Activated CD8-positive, alpha-beta memory T cell treated with anti-CD3 and anti-CD28 coated beads for 48 hours (primary cell): ENCODE results near the gene DYNLL1.
"Not testable (repeated sequence)": the region's sequence is repeated elsewhere in the genome, so short reads cannot be mapped to it uniquely, and the experiment has no call there.

ENCODE experiments used
- DNase-seq, 3 experiments: peaks; one replicate each; pipeline ENCODE4 v3.0.0-alpha.2; 2020; ENCODE audit warnings: low read depth in 2 of 3, low spot score in 2 of 3

Gene DYNLL1

DNA sequence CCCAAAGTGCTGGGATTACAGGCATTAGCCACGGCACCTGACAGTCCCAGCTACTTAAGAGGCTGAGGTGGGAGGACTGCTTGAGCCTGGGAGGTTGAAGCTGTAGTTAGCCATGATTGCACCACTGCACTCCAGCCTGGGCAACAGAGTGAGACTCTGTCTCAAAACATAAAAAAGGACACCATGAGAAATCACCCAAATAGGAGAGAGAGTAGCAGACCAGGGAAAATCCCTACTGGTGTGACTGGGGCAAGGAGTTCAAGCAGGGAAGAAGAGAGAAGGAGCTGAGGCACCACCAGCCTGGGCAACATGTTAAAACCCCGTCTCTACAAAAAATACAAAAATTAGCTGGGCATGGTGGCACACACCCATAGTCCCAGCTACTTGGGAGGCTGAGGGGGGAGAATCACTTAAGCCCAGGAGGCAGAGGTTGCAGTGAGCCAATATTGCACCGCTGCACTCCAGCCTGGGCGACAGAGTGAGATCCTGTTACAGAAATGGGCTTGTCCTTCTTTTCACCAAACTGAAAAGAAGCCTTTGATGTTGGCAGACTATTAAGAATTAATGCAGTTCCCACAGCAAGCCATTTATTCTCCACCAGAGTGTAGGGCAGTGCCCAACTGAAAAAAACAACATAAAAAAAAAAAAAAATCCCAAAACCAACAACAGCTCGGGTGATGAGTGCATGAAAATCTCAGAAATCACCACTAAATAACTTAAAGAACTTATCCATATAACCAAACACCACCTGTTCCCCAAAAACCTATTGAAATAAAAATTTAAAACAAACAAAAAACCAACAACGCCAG, 21.9 kb upstream of the DYNLL1 start:
- DNase-seq, result no peak

DNA sequence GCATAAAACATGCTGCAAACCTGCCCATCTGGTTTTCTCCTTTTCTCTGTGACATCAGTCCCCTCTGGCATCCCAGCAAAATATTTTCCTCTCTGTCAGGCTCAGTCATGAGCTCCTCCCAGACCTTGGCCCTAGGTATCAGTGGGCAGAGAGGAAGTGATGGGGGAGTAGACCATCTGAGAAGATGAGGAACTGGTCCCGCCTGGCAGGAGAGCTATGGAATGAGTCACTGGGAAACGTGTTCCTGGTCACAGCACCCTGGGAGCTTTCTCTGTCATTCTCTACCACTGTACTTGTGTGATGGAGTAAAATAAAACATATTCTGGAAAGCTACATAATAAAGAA, 21.3 kb upstream of the DYNLL1 start:
- DNase-seq, result no peak

GRCh38 chr12:120475643-120476042, 20.3 kb upstream of the DYNLL1 start:
- no peak for DNase-seq

- no peak for DNase-seq
Measured at GRCh38 chr12:120479458-120479857, 16.5 kb upstream of the DYNLL1 start.

- no peak for DNase-seq
Measured at GRCh38 chr12:120480211-120480610, 15.7 kb upstream of the DYNLL1 start.

DNA sequence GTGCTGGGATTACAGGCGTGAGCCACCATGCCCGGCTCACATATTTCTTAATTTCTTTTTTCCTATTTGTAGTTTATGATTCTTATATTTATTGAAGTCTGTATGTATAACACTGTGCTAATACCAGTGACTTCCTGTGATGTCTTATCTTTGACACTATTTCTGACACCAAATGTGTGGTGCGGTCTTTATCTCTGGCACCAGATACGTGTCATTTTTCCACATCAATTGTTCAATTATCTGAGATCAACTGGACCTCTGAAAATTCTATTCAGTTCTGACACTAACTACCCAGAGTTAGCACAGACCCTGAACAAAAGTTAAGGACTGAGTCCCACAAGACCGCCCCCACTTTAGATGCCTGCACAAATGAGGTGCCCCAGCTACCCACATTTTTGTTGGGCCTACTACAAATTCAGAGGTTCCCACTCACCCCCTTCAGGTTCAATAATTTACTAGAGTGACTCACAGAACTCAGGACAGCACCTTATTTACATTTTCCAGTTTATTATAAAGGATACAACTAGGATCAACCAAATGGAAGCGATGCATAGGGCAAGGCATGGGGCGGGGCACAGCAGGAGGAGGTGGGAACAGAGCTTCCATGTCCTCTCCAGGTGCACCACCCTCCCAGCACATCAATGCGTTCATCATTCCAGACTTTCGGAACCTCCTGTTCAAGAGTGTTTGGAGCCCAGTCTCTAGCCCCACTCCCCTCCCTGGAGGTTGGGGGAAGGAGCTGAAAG, 14.7 kb upstream of the DYNLL1 start:
- no peak for DNase-seq

DNA sequence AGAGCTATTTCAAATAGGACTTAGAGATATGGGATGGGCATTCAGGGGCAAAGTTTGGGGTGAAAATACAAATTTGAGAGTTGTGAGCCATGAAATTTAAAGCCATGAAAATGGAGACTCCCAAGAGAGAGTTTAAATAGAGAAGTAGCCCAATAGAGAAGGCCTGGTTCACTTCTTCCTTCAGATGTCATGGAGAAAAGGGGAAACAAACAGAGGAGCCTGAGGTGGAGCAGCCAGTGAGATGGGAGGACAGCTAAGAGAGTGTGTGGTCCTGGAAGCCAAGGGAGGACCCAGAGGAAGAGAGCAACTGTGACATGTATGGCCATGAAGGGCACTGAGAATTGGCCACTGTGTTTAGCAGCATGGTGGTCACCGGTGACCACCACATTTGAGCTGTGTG, 12.3 kb upstream of the DYNLL1 start:
- no peak for DNase-seq

- DNase-seq, result no peak
Measured at GRCh38 chr12:120485961-120486881, 9.7 kb upstream of the DYNLL1 start.

GRCh38 chr12:120487552-120487951, 8.4 kb upstream of the DYNLL1 start:
- not testable (repeated sequence) for DNase-seq

- no peak for DNase-seq
Measured at GRCh38 chr12:120488057-120488640, 7.8 kb upstream of the DYNLL1 start.

GRCh38 chr12:120489018-120489417, 6.9 kb upstream of the DYNLL1 start:
- no peak for DNase-seq

- DNase-seq, result no peak
Measured at GRCh38 chr12:120490325-120490724, 5.6 kb upstream of the DYNLL1 start.

DNA sequence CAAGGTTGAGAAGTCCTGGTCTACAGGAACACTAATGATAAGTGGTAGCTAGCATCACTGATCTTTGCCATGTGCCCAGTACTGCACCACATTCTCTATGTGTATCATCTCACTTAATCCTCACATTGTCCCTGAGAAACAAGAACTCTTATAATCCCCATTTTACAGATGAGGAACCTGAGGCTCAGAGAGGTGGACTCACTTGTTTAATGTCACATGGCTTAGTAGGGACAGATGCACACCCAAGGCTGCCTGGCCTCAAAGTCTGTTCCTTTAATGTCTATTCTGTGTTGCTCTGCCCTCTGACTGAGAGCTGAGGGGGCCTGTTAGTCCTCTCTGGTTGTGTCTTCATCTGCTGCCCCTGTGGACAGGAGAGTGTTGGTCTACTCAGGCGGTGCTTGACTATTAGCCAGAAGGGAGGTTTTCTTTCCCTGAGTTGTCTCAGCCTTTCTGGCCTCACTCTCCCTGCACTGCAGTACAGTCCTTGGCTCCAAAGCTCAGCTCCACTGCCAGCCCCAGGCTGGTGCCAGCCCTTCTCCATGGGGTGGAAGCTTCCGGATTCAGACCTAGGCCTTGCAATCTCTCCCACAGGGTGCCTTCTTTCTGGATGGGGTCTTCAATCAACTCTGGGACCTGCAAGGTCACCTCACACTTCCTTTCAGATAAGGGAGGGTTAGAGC, 4.9 kb upstream of the DYNLL1 start:
- no peak for DNase-seq

GRCh38 chr12:120495186-120495730, 655 bp upstream of the DYNLL1 start:
- no peak for DNase-seq

GRCh38 chr12:120496413-120497340, 764 bp downstream of the DYNLL1 start:
- peak; percentile 5 to 13 (median 8) for DNase-seq

DNA sequence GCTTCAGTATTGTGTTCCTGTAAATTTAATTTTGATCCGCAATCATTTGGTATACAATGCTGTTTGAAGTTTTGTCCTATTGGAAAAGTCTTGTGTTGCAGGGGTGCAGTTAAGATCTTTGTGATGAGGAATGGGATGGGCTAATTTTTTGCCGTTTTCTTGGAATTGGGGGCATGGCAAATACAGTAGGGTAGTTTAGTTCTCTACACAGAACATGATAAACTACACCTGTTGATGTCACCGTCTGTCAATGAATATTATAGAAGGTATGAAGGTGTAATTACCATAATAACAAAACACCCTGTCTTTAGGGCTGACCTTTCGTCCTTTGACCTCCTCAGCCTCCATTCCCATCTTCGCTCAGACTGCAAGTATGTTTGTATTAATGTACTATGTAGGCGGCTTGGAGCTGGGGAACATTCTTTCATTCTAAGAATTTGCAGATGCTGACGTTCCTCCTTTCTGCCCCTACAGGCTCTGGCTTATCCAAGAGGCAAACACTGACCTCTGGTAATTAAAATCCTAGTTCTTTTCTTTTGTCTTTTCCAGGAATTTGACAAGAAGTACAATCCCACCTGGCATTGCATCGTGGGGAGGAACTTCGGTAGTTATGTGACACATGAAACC, 1.7 kb downstream of the DYNLL1 start:
- no peak for DNase-seq

- DNase-seq, result no peak
Measured at GRCh38 chr12:120498870-120499515, 3.1 kb downstream of the DYNLL1 start.

- no peak for DNase-seq
Measured at GRCh38 chr12:120500581-120500980, 4.7 kb downstream of the DYNLL1 start.
